GM12878 (cell line): ENCODE measurements around the gene ASGR2.

Experiments used
- CHD2 ChIP-seq: IDR thresholded peaks from 2 replicates; pipeline ENCODE4 v1.6.1; 2011; ENCODE audit warnings: low read depth, low read length, improper control_type of control experiment, borderline replicate concordance
- CREB1 ChIP-seq: IDR thresholded peaks from 2 replicates; pipeline ENCODE4 v1.6.1; 2012; ENCODE audit warnings: low read depth, mild to moderate bottlenecking, inconsistent platforms
- CTCF ChIP-seq, 3 experiments: IDR thresholded peaks in 2 of 3; conservative IDR thresholded peaks in 1 of 3; 2 replicates each; pipeline ENCODE4 v1.5.1; 2011; ENCODE audit warnings: low read depth in 3 of 3, low read length in 3 of 3, mild to moderate bottlenecking in 3 of 3, control low read depth in 2 of 3, moderate library complexity in 2 of 3, inconsistent platforms in 1 of 3, mixed read lengths in 1 of 3; ENCODE audit not compliant: control insufficient read depth in 2 of 3, insufficient read depth in 1 of 3; ENCODE audit errors: extremely low read depth in 1 of 3
- ELK1 ChIP-seq: IDR thresholded peaks from 2 replicates; pipeline ENCODE4 v1.6.1; 2012; ENCODE audit warnings: low read depth, low read length, improper control_type of control experiment
- JUNB ChIP-seq: IDR thresholded peaks from 2 replicates; pipeline ENCODE4 v1.6.1; 2016; ENCODE audit warnings: antibody characterized with exemption, mild to moderate bottlenecking
- NFIC ChIP-seq: IDR thresholded peaks from 2 replicates; pipeline ENCODE4 v1.6.1; 2012; ENCODE audit warnings: low read depth, mild to moderate bottlenecking, inconsistent platforms, low read length, moderate library complexity
- NRF1 ChIP-seq: conservative IDR thresholded peaks from 2 replicates; pipeline ENCODE4 v1.6.1; 2011; ENCODE audit warnings: mild to moderate bottlenecking, low read depth, low read length, improper control_type of control experiment
- PKNOX1 ChIP-seq: fragments of 450-650 bp; IDR thresholded peaks from 2 replicates; pipeline ENCODE4 v1.6.1; 2016; ENCODE audit warnings: mild to moderate bottlenecking
- POLR2A ChIP-seq: IDR thresholded peaks from 2 replicates; pipeline ENCODE4 v1.6.1; 2011; ENCODE audit warnings: low read depth, mild to moderate bottlenecking, low read length
- RAD21 ChIP-seq: IDR thresholded peaks from 2 replicates; pipeline ENCODE4 v1.6.1; 2011; ENCODE audit warnings: mild to moderate bottlenecking, low read depth, low read length, moderate library complexity; ENCODE audit not compliant: insufficient read depth
- REST ChIP-seq: IDR thresholded peaks from 2 replicates; pipeline ENCODE4 v1.6.1; 2012; ENCODE audit warnings: mild to moderate bottlenecking, low read depth, low read length

- TF ChIP-seq NFIC (no peak), PKNOX1 (no peak), JUNB (no peak), POLR2A (no peak), REST (no peak), CTCF (IDR thresholded peaks at IDR 0.05 in 2 of 3, conservative IDR thresholded peaks at IDR 0.05 in 1 of 3; ENCODE audit: control insufficient read depth in 2 of 3, extremely low read depth in 1 of 3, insufficient read depth in 1 of 3, low read depth in 3 of 3, low read length in 3 of 3) (no peak), RAD21 (no peak), NRF1 (no peak), CHD2 (no peak), CREB1 (no peak), ELK1 (no peak)
These were observed 55.7 kb downstream of the ASGR2 start for GRCh38 chr17:7058831-7059447.
